ENCODE measurements around the gene DOCK6. TPM values are rescaled to one million over a fixed set of nuclear protein-coding genes. Genes with fewer than 3 reads are reported as not detected.

DOCK6 gene
- total RNA-seq, 1 experiment from 2014 or later, result 61.7 TPM

- no peak overlapping the region for H3K27ac Mint-ChIP-seq (ENCODE audit: low read depth, unreplicated experiment)
- CTCF ChIA-PET, result interaction anchor here (0.5 to 1.2 kb wide), 3 partner anchors 67 to 266 kb away, joined by 3 read pairs; no protein-coding TSS in a partner anchor
- H3K4me3 Mint-ChIP-seq (ENCODE audit: unreplicated experiment), result peak overlapping the region; percentile 84
- H3K9me3 Mint-ChIP-seq (ENCODE audit: unreplicated experiment), result no peaks in the 10 kb centered on the region
- peaks cover 15% of the 10 kb centered on the region for H3K4me1 Mint-ChIP-seq (ENCODE audit: insufficient read depth, unreplicated experiment)
- TF ChIP-seq CTCF (IDR thresholded peaks at IDR 0.05; ENCODE audit: unreplicated experiment), result no peak
- POLR2A ChIA-PET, result no interaction called here
- no TSS peak for BruUV-seq (replicated peaks)
- no peaks in the 10 kb centered on the region for H3K27me3 Mint-ChIP-seq (ENCODE audit: insufficient read depth, unreplicated experiment)
- peaks cover 26% of the 10 kb centered on the region for H3K36me3 Mint-ChIP-seq (ENCODE audit: insufficient read depth, unreplicated experiment)
- no peak for DNase-seq (ENCODE audit: unreplicated experiment)
- intact Hi-C loops (cut with micrococcal nuclease), result loop anchor here (5.0 kb wide), 1 partner anchor 258 kb away; no protein-coding TSS in a partner anchor
These were observed 67.4 kb downstream of the DOCK6 start for GRCh38 chr19:11194656-11195558.

DNA sequence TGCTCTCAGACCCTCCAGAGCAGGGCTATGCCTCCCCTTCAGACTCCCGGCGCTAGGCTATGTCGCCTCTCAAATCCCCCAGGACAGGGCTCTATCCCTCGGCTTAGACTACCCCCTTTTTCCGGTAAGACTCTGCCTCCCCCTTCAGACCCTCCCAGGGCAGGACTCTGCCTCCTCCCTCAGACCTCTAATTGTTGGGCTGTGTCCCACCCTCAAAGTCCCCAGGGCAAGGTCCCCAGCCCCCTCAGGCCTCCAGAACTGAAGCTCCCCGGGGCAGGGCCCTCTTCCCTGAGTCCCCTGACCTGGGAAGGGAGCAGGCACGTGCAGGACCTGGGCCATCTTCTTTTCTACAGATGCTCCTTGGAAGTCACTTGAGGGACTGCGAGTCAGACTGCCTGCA lies 68.2 kb downstream of the DOCK6 start:
- Mint-ChIP-seq H3K4me3 (ENCODE audit: unreplicated experiment) (no peak overlapping the region), H3K9me3 (ENCODE audit: unreplicated experiment) (no peaks in the 10 kb centered on the region), H3K27ac (ENCODE audit: low read depth, unreplicated experiment) (no peak overlapping the region), H3K36me3 (ENCODE audit: insufficient read depth, unreplicated experiment) (peaks cover 34% of the 10 kb centered on the region), H3K4me1 (ENCODE audit: insufficient read depth, unreplicated experiment) (peaks cover 17% of the 10 kb centered on the region), H3K27me3 (ENCODE audit: insufficient read depth, unreplicated experiment) (no peaks in the 10 kb centered on the region)
- CTCF ChIA-PET, result interaction anchor here (0.5 to 0.7 kb wide), 2 partner anchors 114 to 267 kb away, joined by 3 read pairs; no protein-coding TSS in a partner anchor
- intact Hi-C loops (cut with micrococcal nuclease), result no loop called here
- DNase-seq (ENCODE audit: unreplicated experiment), result no peak
- no peak for TF ChIP-seq CTCF (IDR thresholded peaks at IDR 0.05; ENCODE audit: unreplicated experiment)
- POLR2A ChIA-PET, result interaction anchor here (1.1 kb wide), 1 partner anchor 181 kb away, joined by 3 read pairs; the partner anchor contains the start of gene SWSAP1
- BruUV-seq (replicated peaks), result no TSS peak

DNA sequence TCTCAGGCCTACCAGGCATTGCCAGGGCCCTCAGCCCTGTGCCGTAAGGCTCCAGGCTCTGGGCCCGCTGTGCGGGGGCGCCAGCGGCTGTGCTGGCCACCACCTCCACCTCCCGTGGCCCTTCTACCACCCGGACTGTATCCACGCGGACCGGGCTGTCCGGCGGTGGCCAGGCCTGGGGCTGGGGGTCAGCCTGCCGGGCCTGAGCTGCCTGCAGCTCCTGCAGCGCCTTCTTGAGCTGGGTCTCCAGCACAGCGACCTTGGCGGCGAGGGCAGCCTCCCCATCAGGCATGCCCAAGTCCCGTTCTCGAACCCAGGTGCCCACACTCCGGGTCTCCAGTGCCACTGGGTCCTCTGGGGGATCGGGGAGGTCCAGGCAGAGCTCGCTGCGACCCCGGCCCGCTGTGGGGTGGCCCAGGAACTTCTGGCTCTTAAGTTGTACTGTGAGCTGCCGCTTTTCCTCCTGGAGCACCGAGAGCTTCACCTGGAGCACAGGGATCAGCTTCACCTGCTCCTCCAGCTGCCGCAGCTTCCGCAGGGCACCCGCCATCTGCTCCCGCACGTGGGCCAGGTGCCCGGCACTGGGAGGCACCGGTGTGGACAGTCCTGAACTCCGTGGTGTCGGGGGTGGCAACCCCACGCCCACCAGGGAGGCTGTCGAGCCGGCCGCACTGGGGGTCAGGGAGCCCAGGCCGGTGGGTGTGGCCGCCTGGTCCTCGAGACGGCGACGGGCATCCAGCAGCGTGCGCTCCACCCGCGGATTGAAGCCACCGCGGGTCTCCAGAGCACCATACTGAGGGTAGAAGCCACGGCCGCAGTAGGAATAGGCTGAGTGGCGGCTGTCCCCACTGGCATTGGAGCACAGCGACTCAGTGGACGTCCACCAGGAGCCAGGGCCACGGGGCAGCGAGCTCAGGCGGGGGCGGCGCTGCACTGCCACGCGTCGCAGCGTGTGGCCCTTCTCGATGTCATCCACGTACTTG lies 69.1 kb downstream of the DOCK6 start:
- no peak for DNase-seq (ENCODE audit: unreplicated experiment)
- Mint-ChIP-seq H3K27me3 (ENCODE audit: insufficient read depth, unreplicated experiment) (no peaks in the 10 kb centered on the region), H3K4me1 (ENCODE audit: insufficient read depth, unreplicated experiment) (peaks cover 17% of the 10 kb centered on the region), H3K9me3 (ENCODE audit: unreplicated experiment) (no peaks in the 10 kb centered on the region), H3K27ac (ENCODE audit: low read depth, unreplicated experiment) (no peak overlapping the region), H3K4me3 (ENCODE audit: unreplicated experiment) (no peak overlapping the region), H3K36me3 (ENCODE audit: insufficient read depth, unreplicated experiment) (peaks cover 43% of the 10 kb centered on the region)
- POLR2A ChIA-PET, result interaction anchor here (1.1 kb wide), 1 partner anchor 182 kb away, joined by 3 read pairs; the partner anchor contains the start of gene SWSAP1
- BruUV-seq (replicated peaks), result no TSS peak
- TF ChIP-seq CTCF (IDR thresholded peaks at IDR 0.05; ENCODE audit: unreplicated experiment), result no peak
- intact Hi-C loops (cut with micrococcal nuclease), result no loop called here
- CTCF ChIA-PET, result no interaction called here

Data from MCF 10A (cell line).